GM21576 (cell line): ENCODE data around the gene MAP2.

Experiments used
- ATAC-seq: cut with Tn5 transposase; IDR thresholded peaks from one replicate; pipeline ENCODE4 v1.9.1; 2021; ENCODE audit warnings: mild to moderate bottlenecking, moderate library complexity; ENCODE audit not compliant: unreplicated experiment

The MAP2 gene, protein sequence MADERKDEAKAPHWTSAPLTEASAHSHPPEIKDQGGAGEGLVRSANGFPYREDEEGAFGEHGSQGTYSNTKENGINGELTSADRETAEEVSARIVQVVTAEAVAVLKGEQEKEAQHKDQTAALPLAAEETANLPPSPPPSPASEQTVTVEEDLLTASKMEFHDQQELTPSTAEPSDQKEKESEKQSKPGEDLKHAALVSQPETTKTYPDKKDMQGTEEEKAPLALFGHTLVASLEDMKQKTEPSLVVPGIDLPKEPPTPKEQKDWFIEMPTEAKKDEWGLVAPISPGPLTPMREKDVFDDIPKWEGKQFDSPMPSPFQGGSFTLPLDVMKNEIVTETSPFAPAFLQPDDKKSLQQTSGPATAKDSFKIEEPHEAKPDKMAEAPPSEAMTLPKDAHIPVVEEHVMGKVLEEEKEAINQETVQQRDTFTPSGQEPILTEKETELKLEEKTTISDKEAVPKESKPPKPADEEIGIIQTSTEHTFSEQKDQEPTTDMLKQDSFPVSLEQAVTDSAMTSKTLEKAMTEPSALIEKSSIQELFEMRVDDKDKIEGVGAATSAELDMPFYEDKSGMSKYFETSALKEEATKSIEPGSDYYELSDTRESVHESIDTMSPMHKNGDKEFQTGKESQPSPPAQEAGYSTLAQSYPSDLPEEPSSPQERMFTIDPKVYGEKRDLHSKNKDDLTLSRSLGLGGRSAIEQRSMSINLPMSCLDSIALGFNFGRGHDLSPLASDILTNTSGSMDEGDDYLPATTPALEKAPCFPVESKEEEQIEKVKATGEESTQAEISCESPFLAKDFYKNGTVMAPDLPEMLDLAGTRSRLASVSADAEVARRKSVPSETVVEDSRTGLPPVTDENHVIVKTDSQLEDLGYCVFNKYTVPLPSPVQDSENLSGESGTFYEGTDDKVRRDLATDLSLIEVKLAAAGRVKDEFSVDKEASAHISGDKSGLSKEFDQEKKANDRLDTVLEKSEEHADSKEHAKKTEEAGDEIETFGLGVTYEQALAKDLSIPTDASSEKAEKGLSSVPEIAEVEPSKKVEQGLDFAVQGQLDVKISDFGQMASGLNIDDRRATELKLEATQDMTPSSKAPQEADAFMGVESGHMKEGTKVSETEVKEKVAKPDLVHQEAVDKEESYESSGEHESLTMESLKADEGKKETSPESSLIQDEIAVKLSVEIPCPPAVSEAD (N-terminal part only)

DNA sequence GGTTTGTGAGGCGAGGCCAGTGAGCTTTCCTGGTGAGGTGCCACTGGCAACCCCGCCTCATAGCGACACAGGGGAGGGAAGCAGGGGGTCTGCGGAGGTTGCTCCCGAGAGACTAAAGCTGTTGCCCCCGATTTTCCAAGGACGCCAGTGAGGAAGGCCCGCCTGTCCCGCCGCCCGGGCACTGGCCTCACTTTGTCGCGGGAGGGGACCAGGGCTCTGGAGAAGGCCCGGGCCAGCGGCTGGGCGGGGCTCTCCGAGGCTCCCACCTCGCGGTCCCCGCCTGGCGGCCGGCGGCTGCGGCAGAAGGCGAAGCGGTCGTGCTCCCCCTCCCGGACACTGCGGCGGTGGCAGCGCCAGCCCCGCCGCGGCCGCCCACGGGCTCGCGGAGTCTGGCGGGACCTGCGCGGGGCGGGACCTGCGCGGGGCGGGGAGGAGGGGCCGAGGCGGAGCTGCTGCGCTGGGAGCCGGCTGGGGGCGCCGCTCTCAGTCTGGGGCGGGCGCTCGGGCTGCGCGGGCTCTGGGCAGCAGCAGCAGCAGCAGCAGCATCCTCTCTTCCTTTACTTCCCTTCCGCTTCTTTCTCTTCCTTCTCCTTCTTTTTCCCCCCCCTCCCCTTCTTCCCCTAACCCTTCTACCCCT lies at the start of gene MAP2:
MAP2 (plus strand) TSS at position 486 of the 637 bp plus-strand sequence. CDS start 229,124 bp downstream, outside the sequence.
- peak; percentile 97 for ATAC-seq

DNA sequence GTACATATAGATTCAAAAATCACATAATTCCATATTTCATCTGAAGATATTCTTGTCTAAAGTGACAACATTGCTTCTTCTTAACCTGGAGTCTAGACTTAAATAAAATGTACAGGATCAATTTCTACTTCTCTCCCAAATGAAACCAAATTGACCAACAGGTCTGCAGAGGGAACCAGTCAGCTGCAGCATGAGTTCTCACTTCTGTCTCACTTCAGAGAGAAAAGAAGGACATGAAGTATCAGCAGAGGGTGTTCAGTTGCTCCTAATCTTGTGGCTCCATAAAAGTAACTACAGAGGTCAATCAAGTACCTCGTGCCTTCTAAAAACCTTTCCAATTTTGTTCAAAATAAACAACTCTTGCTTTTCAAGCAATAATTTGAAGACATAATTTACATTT lies 47.2 kb upstream of the MAP2 start:
- no peak for ATAC-seq

DNA sequence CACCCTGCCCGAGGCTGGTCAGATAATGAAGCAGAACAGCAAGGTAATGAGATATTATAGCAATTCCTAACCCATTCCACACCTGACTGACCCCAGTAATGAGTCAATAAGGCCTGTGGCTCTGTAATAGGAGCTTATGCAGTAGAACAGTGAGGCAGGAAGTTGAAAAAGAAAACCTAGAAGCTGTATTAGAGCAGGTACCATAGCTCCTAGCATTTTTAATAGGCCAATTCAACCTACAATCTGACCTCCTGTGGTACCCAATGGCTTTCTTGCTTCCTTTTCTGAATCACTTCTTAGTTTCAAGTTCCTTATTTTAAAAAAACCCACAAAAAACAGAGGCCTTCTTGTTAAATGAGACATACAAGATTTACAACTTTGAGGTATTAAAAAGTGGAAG lies 43.6 kb upstream of the MAP2 start:
- ATAC-seq, result peak; percentile 100

DNA sequence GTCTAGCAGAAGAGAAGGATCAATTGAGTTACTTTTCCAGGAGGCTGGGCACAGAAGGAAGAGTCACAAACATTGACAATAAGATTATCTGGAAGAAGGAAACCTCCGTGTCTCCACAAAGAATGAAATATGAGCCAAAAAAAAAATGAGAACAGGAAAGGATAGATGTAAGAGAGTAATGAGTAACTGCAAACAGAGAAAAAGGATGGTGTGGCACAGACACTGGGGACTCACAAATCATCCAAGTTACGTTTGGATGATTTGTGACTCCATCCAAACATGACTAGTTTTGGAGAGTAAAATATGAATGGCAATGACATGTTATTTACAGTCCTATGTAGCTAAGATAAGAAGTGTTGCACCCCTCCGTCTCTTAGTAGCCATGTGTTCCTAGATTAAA lies 42.8 kb upstream of the MAP2 start:
- no peak for ATAC-seq

DNA sequence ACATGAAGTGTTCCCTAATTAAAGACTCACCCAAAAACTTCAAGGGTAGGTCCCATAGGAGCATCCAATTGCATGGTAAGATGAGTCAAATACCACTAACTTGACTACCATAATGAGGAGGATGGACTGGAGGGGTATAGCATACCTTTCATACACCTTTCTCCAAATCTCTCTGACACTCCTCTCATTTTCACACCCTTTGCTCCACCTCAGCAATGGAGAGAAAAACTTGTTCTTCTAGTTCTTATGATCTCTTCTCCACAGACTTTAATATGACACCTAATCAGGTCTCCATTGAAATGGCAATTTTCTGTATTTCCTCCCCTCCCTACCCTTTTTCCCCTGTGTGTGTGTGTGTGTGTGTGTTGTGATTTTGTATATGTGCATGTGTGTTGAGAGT lies 41.1 kb upstream of the MAP2 start:
- no peak for ATAC-seq

DNA sequence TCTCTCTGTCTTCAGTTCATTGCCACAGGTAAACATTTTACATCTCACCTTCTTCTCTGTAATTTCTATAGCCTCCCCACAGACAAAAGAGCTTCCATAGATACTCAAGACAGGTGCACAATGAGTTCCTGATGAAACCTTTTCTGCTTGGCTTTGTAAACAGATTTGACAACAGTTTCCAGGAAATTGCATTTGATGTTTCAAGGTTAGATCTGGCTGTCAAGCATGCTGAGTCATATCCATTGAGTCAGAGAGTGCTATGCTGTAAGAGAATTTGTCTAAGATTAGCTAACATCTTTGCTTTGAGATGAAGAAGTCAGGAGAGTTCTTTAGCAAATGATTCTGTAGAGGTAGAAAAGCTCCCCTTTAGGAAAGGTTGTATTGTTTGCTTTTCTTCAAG lies 40.6 kb upstream of the MAP2 start:
- no peak for ATAC-seq

DNA sequence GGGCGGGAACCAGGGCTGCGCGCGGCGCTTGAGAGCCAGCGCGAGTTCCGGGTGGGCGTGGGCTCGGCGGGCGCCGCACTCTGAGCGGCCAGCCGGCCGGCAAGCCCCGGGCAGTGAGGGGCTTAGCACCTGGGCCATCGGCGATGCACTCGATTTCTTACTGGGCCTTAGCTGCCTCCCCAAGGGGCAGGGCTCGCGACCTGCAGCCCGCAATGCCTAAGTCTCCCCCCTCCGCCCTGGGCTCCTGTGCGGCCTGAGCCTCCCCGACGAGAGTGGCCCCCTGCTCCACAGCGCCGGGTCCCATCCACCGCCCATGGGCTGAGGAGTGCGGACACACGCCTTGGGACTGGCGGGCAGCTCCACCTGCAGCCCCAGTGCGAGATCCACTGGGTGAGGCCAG lies 36.5 kb upstream of the MAP2 start:
- ATAC-seq, result no peak

DNA sequence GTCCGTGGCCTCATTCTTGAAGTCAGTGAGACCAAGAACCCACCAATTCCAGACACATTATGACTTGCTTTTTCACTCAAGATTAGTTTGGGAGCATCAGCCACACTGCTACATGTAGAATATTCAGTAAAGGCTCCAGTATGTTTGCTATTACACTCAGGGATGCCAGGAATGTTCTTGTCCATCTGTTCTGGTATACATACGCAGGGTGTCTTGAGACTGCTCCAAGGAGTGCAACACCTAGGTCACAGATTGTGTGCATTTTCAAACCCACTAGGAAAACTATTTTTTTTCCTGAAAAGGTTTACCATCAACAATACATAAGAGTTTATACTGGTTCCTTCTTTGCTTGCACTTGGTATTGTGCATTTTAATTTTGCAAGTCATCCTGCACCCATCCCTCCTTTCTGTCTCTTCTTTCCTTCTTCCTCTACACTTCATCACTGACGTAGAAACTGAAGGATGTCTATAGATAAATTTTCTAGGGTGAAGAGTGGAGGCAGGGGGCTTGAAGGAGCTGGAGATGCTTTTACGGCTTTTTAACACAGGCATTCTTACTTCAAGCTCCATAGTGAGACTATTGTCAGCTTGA lies 35.3 kb upstream of the MAP2 start:
- no peak for ATAC-seq

DNA sequence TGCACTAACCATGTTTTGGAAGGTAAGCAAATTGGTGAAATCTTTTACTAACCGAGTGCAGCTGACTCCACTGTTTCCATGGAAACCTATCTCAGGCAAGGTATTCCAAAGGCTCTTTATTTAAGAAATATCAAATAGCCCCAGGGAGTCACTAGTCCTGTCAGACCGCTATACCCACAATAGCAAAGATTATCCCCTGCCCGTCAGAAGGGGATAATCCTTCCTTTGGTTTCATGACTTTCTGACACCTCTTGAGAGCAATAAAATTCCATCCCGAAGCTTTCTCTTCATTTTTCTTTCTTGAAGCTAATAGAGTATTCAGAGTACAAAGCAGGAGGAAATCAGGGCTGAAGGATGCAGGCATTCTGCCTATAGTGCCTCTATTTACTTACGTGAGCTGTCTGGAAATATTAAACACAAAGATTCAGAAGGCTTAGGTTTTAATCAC lies 34.7 kb upstream of the MAP2 start:
- ATAC-seq, result no peak

DNA sequence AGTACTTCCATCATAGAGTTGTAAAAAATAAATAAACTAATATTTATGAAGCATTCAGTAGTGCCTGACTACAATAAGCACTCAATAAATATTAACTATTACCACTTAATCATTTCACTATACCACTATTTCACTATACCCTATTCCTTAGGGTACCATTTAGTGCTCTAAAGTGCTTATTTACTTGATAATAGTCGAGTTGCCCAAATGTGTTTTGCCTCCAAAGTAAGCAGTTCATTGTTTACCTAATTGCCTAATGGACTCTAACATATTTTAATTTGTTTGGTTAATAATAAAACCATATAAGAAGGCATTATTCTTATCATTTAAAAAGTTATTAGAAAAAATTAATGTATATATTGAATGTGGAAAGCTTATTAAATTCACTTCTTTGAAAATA lies 33.0 kb upstream of the MAP2 start:
- no peak for ATAC-seq

DNA sequence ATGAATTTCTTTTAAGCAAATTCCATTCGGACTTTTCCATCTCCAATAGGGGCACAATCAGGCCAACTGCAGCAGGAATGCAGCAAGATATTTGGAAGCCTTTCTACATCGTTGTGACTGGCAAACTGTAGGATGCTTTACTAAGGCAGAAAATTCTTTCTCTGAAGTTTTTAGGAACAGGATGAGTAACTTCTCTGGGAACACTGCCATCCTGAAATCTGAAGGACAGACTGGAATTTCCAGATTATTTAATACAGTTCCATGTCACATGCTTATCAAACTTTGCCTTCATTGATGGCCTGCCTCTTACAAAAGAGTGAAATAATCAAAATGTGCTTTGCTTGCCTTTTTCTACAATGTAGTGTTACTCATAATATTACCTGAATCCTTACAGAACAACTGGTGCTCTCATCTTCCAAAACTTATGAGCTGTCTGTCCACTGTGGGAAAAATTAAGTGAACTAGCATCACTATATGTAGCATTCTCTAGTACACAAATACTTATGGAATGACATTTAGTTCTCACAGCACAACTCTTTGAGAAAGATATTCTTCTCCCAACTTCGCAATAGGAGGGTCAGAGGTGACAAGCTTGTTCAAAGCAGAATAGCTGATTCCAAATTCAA lies 32.0 kb upstream of the MAP2 start:
- no peak for ATAC-seq

DNA sequence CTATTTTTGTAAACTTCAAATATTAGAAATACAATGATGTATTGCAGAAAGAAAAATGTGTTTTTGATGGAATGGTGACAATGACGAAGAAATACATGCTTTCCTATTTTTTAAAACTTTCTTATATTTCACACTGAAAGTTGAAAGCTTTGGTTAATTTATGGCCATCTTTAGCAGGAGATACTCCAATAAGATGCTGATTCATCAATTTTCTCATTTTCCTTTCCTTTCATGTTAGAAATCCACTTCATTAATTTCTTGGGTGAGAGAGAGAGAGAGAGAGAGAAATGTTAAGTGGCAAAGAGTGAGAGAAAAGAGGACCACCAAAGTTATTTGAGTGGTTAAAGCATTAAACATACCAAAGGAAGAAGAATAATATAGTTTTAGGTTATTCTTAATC lies 28.6 kb upstream of the MAP2 start:
- ATAC-seq, result no peak

DNA sequence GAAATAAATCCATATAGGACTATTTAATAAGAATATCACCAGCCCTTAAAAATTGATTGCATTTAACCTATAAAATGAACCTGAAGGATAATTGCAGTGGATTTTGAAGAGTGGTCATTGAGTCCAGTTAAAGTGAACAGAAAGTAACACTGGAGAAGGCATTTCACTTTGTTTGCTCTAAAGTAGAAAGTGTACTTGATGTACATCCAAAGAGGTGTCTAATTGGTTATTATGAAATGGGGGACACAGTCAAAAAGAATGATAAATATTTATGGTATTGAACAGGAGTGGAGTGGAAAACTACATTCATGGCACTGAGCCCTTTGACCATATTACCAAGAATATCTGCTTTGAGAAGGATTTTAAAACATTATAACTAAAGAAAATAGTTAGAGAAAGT lies 28.2 kb upstream of the MAP2 start:
- ATAC-seq, result no peak

DNA sequence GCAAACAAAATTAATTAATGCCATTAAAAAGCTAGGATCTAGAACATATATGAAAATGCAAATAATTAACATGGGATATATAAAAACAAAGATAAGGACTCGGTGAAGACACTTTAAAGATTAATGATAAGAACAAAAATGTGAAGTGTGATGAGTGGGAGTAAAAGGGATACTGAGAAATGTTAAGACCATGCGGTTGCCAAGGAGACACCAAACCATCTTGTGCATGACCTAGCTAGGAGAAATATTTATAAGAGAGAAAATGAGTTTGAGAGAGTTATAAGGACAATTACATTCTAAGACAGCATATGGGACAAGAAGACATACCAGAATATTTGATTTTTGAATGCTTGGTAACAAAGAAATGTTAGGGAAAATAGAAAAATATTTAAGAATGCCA lies 25.4 kb upstream of the MAP2 start:
- no peak for ATAC-seq

DNA sequence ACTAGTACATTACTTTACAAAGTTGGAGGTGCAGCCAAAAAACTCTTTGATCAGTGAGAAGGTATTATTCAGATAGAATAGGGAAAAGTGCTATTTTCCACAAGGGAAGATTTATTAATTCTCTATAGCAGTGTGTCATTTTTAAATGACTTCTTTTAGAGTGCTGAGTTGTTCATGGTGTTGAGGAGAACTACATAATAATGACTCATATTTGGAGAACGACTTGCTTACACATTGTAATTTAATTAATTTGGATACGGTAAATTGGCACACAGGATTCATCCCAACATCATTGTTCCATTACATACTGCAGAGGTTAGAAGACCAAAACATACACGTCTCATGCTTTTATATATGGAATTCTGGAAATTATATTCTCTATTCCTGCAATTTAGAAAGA lies 22.1 kb upstream of the MAP2 start:
- no peak for ATAC-seq

DNA sequence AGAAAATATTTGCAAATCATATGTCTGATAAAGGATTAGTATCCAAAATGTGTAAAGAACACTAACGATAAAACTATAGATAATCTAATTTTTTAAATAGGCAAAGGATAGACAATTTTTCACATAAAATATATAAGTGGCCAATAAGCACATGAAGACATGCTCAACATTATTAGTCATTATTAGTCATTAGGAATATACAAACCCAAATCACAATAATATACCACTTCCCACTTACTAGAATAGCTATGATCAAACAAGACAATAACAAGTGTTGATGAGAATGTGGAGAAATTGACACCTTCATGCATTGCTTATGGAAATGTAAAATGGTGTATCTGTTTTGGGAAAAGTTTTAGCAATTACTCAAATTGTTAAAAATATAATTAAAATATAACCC lies 12.6 kb upstream of the MAP2 start:
- no peak for ATAC-seq

DNA sequence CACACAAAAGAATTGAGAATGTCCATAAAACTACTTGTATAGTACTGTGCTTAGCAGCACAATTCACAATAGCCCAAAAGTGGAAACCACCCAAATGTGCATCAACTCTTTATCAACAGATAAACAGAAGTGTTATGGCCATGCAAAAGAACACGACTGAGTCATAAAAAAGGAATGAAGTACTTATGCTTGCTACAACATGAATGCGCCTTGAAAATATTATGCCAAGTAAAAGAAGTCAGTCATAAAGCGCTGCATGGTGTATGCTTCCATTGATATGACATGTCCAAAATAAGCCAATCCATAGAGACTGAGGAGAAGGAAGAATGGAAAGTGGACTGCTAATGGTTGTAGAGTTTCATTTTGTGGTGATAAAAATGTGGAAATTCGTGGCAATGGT lies 12.1 kb upstream of the MAP2 start:
- no peak for ATAC-seq

DNA sequence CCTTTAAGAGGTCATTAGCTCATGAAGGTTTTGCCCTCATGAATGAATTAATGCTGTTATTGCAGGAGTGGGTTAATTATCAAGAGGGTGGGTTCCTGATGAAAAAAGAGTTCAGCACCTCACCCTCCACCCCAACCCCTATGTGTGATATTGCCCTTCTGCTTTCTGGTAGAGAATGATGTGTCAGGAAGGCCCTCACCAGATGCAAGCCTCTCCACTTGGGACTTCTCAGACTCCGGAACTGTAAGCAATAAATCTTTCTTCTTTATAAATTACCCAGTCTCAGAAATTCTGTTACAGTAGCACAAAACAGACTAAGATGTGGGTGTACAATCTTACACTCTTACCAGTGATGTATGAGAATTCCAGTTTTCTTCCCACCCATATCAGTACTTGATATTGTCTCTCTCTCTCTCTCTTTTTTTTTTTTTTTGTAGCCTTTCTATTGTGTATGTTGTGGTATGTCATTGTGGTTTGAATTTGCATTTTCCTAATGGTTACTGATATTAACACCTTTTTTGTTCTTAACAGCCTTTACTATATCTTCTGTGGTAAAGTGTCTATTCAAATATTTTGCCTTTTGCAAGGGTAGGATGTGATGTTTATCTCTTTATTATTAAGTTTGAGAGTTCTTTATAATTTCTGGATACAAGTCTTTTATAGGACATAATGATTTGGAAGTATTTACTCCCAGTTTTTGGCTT lies 10.4 kb upstream of the MAP2 start:
- no peak for ATAC-seq

DNA sequence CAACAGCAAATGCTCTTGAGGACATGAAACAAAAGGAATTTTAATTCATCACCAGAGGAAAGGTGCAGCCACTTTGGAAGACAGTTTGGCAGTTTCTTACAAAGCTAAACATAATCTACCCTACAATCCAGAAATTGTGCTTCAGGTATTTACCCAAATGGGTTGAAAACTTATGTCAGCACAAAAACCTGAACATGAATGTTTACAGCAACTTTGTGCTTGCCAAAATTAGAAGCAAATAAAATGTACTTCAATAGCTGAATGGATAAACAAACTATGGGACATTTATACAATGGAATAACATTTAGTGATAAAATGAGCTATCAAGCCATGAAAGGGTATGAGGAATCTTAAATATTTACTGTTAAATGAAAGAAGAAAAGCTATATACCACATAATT lies 6.9 kb upstream of the MAP2 start:
- no peak for ATAC-seq
